Vagina (tissue), 2 donors: Measurements from ENCODE around the gene STARD10.

Experiments
- POLR2A ChIP-seq, 2 donors: fragments of 450-650 bp; IDR thresholded peaks; one replicate each; pipeline ENCODE4 v1.6.1; 2017; ENCODE audit warnings: antibody characterized with exemption in 2 of 2, mild to moderate bottlenecking in 2 of 2, moderate library complexity in 2 of 2
- POLR2AphosphoS5 ChIP-seq, 2 donors: sonication (generic); formaldehyde crosslinking; IDR thresholded peaks; one replicate each; pipeline ENCODE4 v1.9.0; 2017; ENCODE audit warnings: antibody characterized with exemption in 2 of 2, mild to moderate bottlenecking in 2 of 2, low read depth in 1 of 2; ENCODE audit not compliant: insufficient read depth in 1 of 2
- TF ChIP-seq, protein P1 (sequence below), 3 experiments: fragments of 450-650 bp in 2 of 3; fragments of 200-600 bp in 1 of 3; sonication (generic) in 1 of 3; IDR thresholded peaks; one replicate each; pipeline ENCODE4 v1.5.1; 2017 to 2019; ENCODE audit warnings: antibody characterized with exemption in 3 of 3, mild to moderate bottlenecking in 2 of 3, moderate library complexity in 2 of 3

DNA sequence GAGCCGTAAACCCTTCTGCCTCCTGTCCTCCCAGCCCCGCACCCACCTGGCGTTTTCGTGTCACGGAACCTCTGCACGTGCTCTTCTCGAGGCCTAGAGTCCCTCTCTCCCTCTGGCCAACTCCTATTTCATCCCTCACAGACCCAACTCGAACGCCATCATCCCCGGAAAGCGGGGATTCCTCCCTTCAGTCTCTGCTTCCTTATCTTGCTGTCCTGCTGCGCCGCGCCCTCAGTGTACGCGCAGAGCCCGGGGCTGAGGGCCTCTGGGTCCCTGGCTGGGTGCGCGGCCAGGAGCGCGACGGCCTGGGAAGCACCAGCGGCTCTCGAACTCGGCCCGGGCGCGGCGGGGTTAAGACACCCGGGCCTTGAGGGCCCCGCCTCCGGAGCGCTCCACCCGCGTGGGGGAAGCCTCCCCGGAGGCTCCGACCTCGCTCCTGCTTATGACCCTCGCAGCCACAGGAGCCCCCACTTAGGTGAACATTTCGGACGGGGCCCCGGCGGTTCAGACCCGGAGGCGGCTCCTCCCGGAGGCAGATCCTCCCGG, 20.0 kb upstream of the STARD10 start:
- TF ChIP-seq, protein P1, sequence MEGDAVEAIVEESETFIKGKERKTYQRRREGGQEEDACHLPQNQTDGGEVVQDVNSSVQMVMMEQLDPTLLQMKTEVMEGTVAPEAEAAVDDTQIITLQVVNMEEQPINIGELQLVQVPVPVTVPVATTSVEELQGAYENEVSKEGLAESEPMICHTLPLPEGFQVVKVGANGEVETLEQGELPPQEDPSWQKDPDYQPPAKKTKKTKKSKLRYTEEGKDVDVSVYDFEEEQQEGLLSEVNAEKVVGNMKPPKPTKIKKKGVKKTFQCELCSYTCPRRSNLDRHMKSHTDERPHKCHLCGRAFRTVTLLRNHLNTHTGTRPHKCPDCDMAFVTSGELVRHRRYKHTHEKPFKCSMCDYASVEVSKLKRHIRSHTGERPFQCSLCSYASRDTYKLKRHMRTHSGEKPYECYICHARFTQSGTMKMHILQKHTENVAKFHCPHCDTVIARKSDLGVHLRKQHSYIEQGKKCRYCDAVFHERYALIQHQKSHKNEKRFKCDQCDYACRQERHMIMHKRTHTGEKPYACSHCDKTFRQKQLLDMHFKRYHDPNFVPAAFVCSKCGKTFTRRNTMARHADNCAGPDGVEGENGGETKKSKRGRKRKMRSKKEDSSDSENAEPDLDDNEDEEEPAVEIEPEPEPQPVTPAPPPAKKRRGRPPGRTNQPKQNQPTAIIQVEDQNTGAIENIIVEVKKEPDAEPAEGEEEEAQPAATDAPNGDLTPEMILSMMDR (IDR thresholded peaks at IDR 0.05), result no peak
- TF ChIP-seq POLR2A (IDR thresholded peaks at IDR 0.05) (peak in 1 of 2 donors; percentile 36), POLR2AphosphoS5 (IDR thresholded peaks at IDR 0.05; ENCODE audit: insufficient read depth in 1 of 2, low read depth in 1 of 2) (peak; percentile 30 to 91)
